Mesenchymal stem cell (in vitro differentiated cells and primary cell): ENCODE data around the gene PTPRE.
"Not testable (repeated sequence)": the region's sequence is repeated elsewhere in the genome, so short reads cannot be mapped to it uniquely, and the experiment has no call there.

Source experiments
- DNase-seq: peaks from one replicate; pipeline ENCODE4 v3.0.0-alpha.2; 2013
- H2AFZ ChIP-seq: one replicate; pipeline ENCODE4 v1.6.1; 2013; ENCODE audit warnings: low read depth, mild to moderate bottlenecking, control low read depth, inconsistent platforms, low read length, moderate library complexity
- H2AK5ac ChIP-seq: 2 replicates; pipeline ENCODE4 v1.6.1; 2013; ENCODE audit warnings: low read length, moderate library complexity, mild to moderate bottlenecking, inconsistent platforms; ENCODE audit not compliant: severe bottlenecking
- H2BK120ac ChIP-seq: one replicate; pipeline ENCODE4 v1.6.1; 2013; ENCODE audit warnings: low read depth, mild to moderate bottlenecking, inconsistent platforms, low read length, moderate library complexity
- H2BK12ac ChIP-seq, 2 experiments: one replicate each; pipeline ENCODE4 v1.6.1; 2013; ENCODE audit warnings: inconsistent platforms in 2 of 2, low read length in 2 of 2, mild to moderate bottlenecking in 2 of 2, moderate library complexity in 2 of 2, control low read depth in 1 of 2
- H2BK15ac ChIP-seq: one replicate; pipeline ENCODE4 v1.6.1; 2013; ENCODE audit warnings: mild to moderate bottlenecking, low read depth, inconsistent platforms; ENCODE audit not compliant: poor library complexity, severe bottlenecking
- H2BK5ac ChIP-seq: 2 replicates; pipeline ENCODE4 v1.6.1; 2013; ENCODE audit warnings: low read depth, mild to moderate bottlenecking, low read length, control low read depth, inconsistent platforms; ENCODE audit not compliant: poor library complexity, severe bottlenecking
- H3K14ac ChIP-seq, 2 experiments: one replicate each; pipeline ENCODE4 v1.6.1; 2013; ENCODE audit warnings: inconsistent platforms in 2 of 2, low read length in 2 of 2, control low read depth in 1 of 2, mild to moderate bottlenecking in 1 of 2, moderate library complexity in 1 of 2
- H3K18ac ChIP-seq, 2 experiments: one replicate each; pipeline ENCODE4 v1.6.1; 2013; ENCODE audit warnings: inconsistent platforms in 2 of 2, low read length in 2 of 2, control low read depth in 1 of 2, low read depth in 1 of 2, mild to moderate bottlenecking in 1 of 2
- H3K23ac ChIP-seq, 2 experiments: one replicate each; pipeline ENCODE4 v1.6.1; 2013; ENCODE audit warnings: inconsistent platforms in 2 of 2, low read length in 2 of 2, mild to moderate bottlenecking in 2 of 2, moderate library complexity in 2 of 2, control low read depth in 1 of 2
- H3K27ac ChIP-seq: 2 replicates; pipeline ENCODE4 v1.5.1; 2013; ENCODE audit warnings: mild to moderate bottlenecking, moderate library complexity, low read length, control low read depth, inconsistent platforms; ENCODE audit not compliant: poor library complexity, severe bottlenecking
- H3K27me3 ChIP-seq, 2 experiments: 2 replicates each; pipeline versions ENCODE4 v1.6.1 to v1.7.0; 2013; ENCODE audit warnings: low read length in 2 of 2, mild to moderate bottlenecking in 2 of 2, moderate library complexity in 2 of 2, control low read depth in 1 of 2, inconsistent platforms in 1 of 2; ENCODE audit not compliant: control insufficient read depth in 1 of 2, insufficient read depth in 1 of 2
- H3K36me3 ChIP-seq, 2 experiments: 2 replicates each; pipeline versions ENCODE4 v1.6.1 to v1.7.0; 2013; ENCODE audit warnings: low read length in 2 of 2, control low read depth in 1 of 2, inconsistent platforms in 1 of 2, low read depth in 1 of 2, mild to moderate bottlenecking in 1 of 2; ENCODE audit not compliant: insufficient read depth in 2 of 2, control insufficient read depth in 1 of 2
- H3K4ac ChIP-seq, 2 experiments: one replicate each; pipeline ENCODE4 v1.6.1; 2013; ENCODE audit warnings: inconsistent platforms in 2 of 2, low read length in 2 of 2, mild to moderate bottlenecking in 2 of 2, moderate library complexity in 2 of 2, control low read depth in 1 of 2, low read depth in 1 of 2
- H3K4me1 ChIP-seq: 2 replicates; pipeline ENCODE4 v1.6.1; 2013; ENCODE audit warnings: low read depth, low read length, control low read depth; ENCODE audit not compliant: control insufficient read depth, insufficient read depth
- H3K4me2 ChIP-seq: 2 replicates; pipeline ENCODE4 v1.6.1; 2013; ENCODE audit warnings: low read length, mild to moderate bottlenecking, inconsistent platforms; ENCODE audit not compliant: poor library complexity, severe bottlenecking
- H3K4me3 ChIP-seq, 2 experiments: 2 replicates each; pipeline versions ENCODE4 v1.5.1 to v1.7.0; 2013; ENCODE audit warnings: low read length in 2 of 2, mild to moderate bottlenecking in 2 of 2, control low read depth in 1 of 2, low read depth in 1 of 2; ENCODE audit not compliant: insufficient read depth in 1 of 2
- H3K79me1 ChIP-seq: replicated peaks from 2 replicates; pipeline ENCODE4 v1.6.1; 2013; ENCODE audit warnings: mild to moderate bottlenecking, control low read depth, low read length, inconsistent platforms; ENCODE audit not compliant: poor library complexity, severe bottlenecking
- H3K9ac ChIP-seq: 2 replicates; pipeline ENCODE4 v1.7.0; 2013; ENCODE audit warnings: mild to moderate bottlenecking, low read length, moderate library complexity
- H3K9me3 ChIP-seq: 2 replicates; pipeline ENCODE4 v1.7.0; 2013; ENCODE audit warnings: mild to moderate bottlenecking, low read length; ENCODE audit not compliant: control insufficient read depth
- H4K8ac ChIP-seq: one replicate; pipeline ENCODE4 v1.6.1; 2013; ENCODE audit warnings: inconsistent platforms, mild to moderate bottlenecking, low read length, moderate library complexity
- H4K91ac ChIP-seq: one replicate; pipeline ENCODE4 v1.6.1; 2013; ENCODE audit warnings: mild to moderate bottlenecking, low read length, inconsistent platforms
- WGBS: methylation state at CpG from one replicate; pipeline ENCODE4 v1.1.7; 2013; ENCODE audit warnings: mixed read lengths; 5-methylcytosine and 5-hydroxymethylcytosine counted together

PTPRE gene

GRCh38 chr10:128087884-128088709 lies 181.2 kb downstream of the PTPRE start:
- H2BK12ac ChIP-seq = no peak overlapping the region

DNA sequence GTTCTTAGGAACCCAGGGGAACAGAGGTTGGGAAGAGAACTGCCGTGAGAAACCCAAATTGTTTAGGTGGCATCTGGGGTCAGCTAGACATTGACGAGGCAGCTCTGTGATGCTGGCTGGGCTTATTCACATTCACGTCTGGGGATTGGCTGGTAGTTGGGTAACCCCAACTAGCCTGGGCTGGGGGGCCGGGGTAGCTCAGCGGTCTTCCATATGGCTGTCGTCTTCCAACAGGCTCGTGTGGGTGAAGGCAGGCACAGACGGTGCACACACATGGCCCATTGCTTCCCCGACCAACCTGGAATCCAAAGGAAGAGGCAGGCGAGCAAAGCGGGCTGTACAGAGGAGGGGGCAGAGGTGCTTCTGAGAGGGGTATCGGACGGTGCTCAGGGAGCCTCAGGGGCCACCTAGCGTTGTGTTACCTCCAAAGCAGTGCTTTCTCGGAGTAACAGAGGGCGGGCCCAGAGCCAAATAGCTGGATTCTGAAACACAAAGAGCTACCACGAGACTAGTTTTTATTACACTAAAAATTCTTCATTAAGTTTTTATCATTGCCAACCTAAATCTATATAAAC lies 184.8 kb downstream of the PTPRE start:
- no peak overlapping the region for H3K23ac ChIP-seq
- H3K9ac ChIP-seq = no peak overlapping the region
- peaks cover 0 to 16% of the 10 kb centered on the region in 2 experiments for H3K27me3 ChIP-seq
- no peak overlapping the region for H2AK5ac ChIP-seq
- 63% methylated on average over 16 of the region's 17 CpGs for WGBS
- no peak overlapping the region for H2BK15ac ChIP-seq
- H3K4me3 ChIP-seq = no peak overlapping the region
- H3K79me1 ChIP-seq = peaks cover 2% of the 10 kb centered on the region
- H3K4me1 ChIP-seq = peaks cover under 1% of the 10 kb centered on the region
- H3K9me3 ChIP-seq = no peaks in the 10 kb centered on the region
- H3K27ac ChIP-seq = no peak overlapping the region
- H3K36me3 ChIP-seq = no peaks in the 10 kb centered on the region
- no peak overlapping the region for H4K8ac ChIP-seq
- H3K14ac ChIP-seq = no peak overlapping the region
- no peak overlapping the region for H3K4me2 ChIP-seq
- no peak overlapping the region for H2BK120ac ChIP-seq
- no peak overlapping the region for H3K4ac ChIP-seq
- no peak overlapping the region for H3K18ac ChIP-seq
- H2BK5ac ChIP-seq = no peak overlapping the region
- H4K91ac ChIP-seq = no peak overlapping the region
- DNase-seq = no peak
- no peak overlapping the region for H2BK12ac ChIP-seq
- no peak overlapping the region for H2AFZ ChIP-seq

More at GRCh38 chr10:128087884-128088709, 181.2 kb downstream of the PTPRE start:
- H3K9ac ChIP-seq = no peak overlapping the region
- H3K18ac ChIP-seq = no peak overlapping the region
- H3K14ac ChIP-seq = no peak overlapping the region
- no peak overlapping the region for H3K4me3 ChIP-seq
- no peak overlapping the region for H2AFZ ChIP-seq
- no peak overlapping the region for H2BK15ac ChIP-seq
- H3K27ac ChIP-seq = no peak overlapping the region
- no peak overlapping the region for H4K8ac ChIP-seq
- peaks cover 0 to 16% of the 10 kb centered on the region in 2 experiments for H3K27me3 ChIP-seq
- H4K91ac ChIP-seq = no peak overlapping the region
- no peak overlapping the region for H2BK5ac ChIP-seq
- DNase-seq = no peak
- H3K79me1 ChIP-seq = no peaks in the 10 kb centered on the region
- H3K4ac ChIP-seq = no peak overlapping the region
- 82% methylated on average over 10 of the region's 12 CpGs for WGBS
- H2BK120ac ChIP-seq = no peak overlapping the region
- H3K23ac ChIP-seq = no peak overlapping the region
- H2AK5ac ChIP-seq = no peak overlapping the region
- peaks cover 4% of the 10 kb centered on the region for H3K4me1 ChIP-seq
- H3K36me3 ChIP-seq = peaks cover 2 to 7% of the 10 kb centered on the region in 2 experiments
- no peaks in the 10 kb centered on the region for H3K9me3 ChIP-seq
- H3K4me2 ChIP-seq = no peak overlapping the region

DNA sequence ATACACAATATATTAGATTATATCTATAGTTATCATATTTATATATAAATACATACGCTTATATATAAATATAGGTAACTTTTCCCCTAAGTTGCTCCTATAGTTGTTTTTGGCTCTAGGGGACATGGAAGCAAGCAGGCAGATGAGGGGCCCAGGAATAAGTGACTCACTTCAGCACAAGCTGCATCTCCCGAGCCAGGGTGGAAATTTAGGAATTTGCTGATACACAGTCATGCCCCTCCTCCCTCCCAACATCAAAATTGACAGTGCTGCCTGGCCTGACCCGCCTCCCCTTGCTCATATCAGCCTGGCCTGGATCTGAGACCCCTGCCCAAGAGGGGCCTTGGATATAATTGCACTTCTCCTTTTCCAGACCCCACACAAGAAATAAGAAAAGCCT lies 185.6 kb downstream of the PTPRE start:
- H4K91ac ChIP-seq = no peak overlapping the region
- H3K27me3 ChIP-seq = peaks cover 0 to 16% of the 10 kb centered on the region in 2 experiments
- no peaks in the 10 kb centered on the region for H3K9me3 ChIP-seq
- H3K4me2 ChIP-seq = no peak overlapping the region
- no peak overlapping the region for H3K4ac ChIP-seq
- H2BK120ac ChIP-seq = no peak overlapping the region
- peaks cover 5% of the 10 kb centered on the region for H3K79me1 ChIP-seq
- H3K23ac ChIP-seq = no peak overlapping the region
- no peak overlapping the region for H4K8ac ChIP-seq
- no peak for DNase-seq
- H3K9ac ChIP-seq = no peak overlapping the region
- 50% methylated on average over 2 of the region's 3 CpGs for WGBS
- H2AK5ac ChIP-seq = no peak overlapping the region
- H2BK12ac ChIP-seq = no peak overlapping the region
- H2BK15ac ChIP-seq = no peak overlapping the region
- H3K18ac ChIP-seq = no peak overlapping the region
- no peaks in the 10 kb centered on the region for H3K36me3 ChIP-seq
- no peak overlapping the region for H2AFZ ChIP-seq
- peaks cover 2% of the 10 kb centered on the region for H3K4me1 ChIP-seq
- no peak overlapping the region for H3K14ac ChIP-seq
- H3K4me3 ChIP-seq = no peak overlapping the region
- no peak overlapping the region for H2BK5ac ChIP-seq
- H3K27ac ChIP-seq = no peak overlapping the region

DNA sequence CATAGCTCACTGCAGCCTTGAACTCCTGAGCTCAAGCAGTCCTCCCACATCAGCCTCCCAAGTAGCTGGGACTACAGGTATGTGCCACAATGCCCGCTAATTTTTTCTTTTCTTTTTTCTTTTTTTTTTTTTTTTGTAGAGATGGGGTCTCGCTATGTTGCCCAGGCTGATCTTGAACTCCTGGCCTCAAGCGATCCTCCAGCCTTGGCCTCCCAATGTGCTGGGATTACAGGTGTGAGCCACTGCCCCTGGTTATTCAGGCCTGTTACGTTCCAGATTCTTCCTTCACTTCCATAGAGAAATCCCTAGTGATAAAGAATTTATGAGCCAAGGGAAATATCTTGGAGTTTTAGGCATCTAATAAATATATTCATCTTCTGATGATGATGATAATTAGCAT lies 187.7 kb downstream of the PTPRE start:
- not testable (repeated sequence) for H3K14ac ChIP-seq, H3K23ac ChIP-seq, H3K27ac ChIP-seq, H2BK5ac ChIP-seq, H3K36me3 ChIP-seq, H3K9ac ChIP-seq, DNase-seq, H2BK15ac ChIP-seq, H2BK12ac ChIP-seq, H3K4me1 ChIP-seq, H3K18ac ChIP-seq, H4K91ac ChIP-seq, H3K9me3 ChIP-seq, H2AFZ ChIP-seq, H3K27me3 ChIP-seq, H4K8ac ChIP-seq, H2BK120ac ChIP-seq, H2AK5ac ChIP-seq, H3K4me3 ChIP-seq, H3K4me2 ChIP-seq, H3K4ac ChIP-seq
- H3K79me1 ChIP-seq = peaks cover 11% of the 10 kb centered on the region
- 100% methylated on average over 1 of the region's 4 CpGs for WGBS
